Measurements from ENCODE around the gene RRP12. TPM values are rescaled to one million over a fixed set of nuclear protein-coding genes. Genes with fewer than 3 reads are reported as not detected.

RRP12 gene
- total and polyA plus RNA-seq, 7 experiments from 2014 or later: 10.6 to 197 (median 25.1) TPM

DNA sequence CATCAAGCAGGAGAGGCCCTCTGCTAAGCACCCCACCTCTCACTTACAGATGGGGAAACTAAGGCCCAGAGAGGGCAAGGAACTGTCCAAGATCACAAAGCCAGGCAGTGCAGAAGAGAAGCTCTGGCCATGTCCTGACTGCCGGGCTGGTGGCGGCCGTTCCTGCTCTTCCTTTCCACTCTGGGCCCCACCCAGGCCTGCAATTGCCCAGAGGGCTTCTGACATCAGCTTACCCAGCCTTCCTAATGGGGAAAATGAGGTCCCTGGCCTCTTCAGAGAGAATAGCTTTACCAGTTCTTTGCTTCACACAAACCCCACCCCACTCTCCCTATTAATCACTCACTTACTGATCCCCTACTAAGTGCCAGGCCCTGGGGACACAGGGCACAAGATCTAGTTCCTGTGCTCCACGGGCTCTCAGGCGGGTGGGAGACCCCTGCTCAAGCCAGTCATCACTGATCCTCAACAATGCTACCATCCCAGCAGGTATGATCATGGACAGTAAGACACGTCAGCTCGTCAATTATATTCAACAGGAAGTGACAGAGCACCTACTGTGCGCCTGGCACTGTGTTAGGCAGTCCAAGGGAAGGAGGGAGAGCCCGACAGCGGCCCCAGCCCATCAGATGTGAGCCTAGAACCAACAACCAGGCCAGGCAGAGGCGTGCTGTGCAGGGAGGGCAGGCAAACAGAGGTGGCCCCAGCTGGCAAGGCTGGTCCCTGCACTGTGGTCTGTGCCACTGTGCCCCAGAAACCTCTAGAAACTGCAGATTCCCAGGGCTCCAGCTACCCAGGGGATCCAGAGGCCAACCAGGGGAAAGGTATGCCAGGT, 40.2 kb downstream of the RRP12 start:
- peaks cover 0 to 17% (median 12%) of the 10 kb centered on the region in 5 donors for H3K36me3 Mint-ChIP-seq
- no peaks in the 10 kb centered on the region for H3K27me3 Mint-ChIP-seq
- Histone ChIP-seq H3K9me3 (ENCODE audit: control insufficient read depth in 2 of 3, low read length in 3 of 3) (no peaks in the 10 kb centered on the region), H3K4me1 (ENCODE audit: control insufficient read depth in 2 of 2, insufficient read depth in 2 of 2, low read length in 2 of 2) (no peaks in the 10 kb centered on the region), H3K27me3 (ENCODE audit: control insufficient read depth in 2 of 2, insufficient read depth in 2 of 2, low read length in 2 of 2) (no peaks in the 10 kb centered on the region), H3K27ac (ENCODE audit: low read depth, low read length) (no peak overlapping the region), H3K4me3 (ENCODE audit: low read length) (no peak overlapping the region), H3K36me3 (ENCODE audit: control insufficient read depth in 2 of 3, insufficient read depth in 3 of 3, low read length in 3 of 3) (peaks cover 0 to 71% (median 0%) of the 10 kb centered on the region in 3 experiments)
- intact Hi-C loops (cut with micrococcal nuclease): no loop called here
- no peak overlapping the region for H3K27ac Mint-ChIP-seq
- ChIA-PET CTCF (interaction anchor here (0.6 to 1.2 kb wide), 2 partner anchors 79 to 82 kb away, joined by 3 to 6 read pairs; no protein-coding TSS in a partner anchor), POLR2A (no interaction called here)
- ATAC-seq (no peak), DNase-seq (no peak)
- no peak overlapping the region for H3K4me3 Mint-ChIP-seq
- peaks cover 0 to 14% (median 0%) of the 10 kb centered on the region in 7 donors for H3K4me1 Mint-ChIP-seq
- no peaks in the 10 kb centered on the region for H3K9me3 Mint-ChIP-seq

DNA sequence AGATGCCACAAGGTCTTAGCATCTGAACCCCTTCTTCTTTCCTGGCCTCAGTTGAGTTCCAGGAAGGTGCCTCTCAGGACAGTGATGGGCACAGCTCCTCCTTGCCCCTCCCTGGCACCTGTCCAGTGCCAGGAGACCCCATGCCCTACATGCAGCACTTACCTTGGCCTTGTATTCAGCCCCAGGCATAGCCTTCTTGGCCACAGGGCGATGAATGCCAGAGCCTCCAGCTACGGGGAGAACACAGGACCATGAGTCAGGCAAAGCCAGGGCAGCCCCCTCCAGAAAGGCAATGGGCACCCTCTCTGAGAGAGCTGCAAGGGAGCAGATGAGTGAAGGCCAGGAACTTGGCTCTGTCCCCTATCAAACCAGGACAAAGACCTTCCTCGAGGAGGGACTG, 42.4 kb downstream of the RRP12 start:
- DNase-seq: no peak
- ChIA-PET CTCF (interaction anchor here (1.0 to 7.6 kb wide), 3 partner anchors 74 to 84 kb away, joined by 6 to 83 read pairs (median 13); no protein-coding TSS in a partner anchor), POLR2A (interaction anchor here (1.2 kb wide), 1 partner anchor 13 kb away, joined by 3 read pairs; no protein-coding TSS in a partner anchor)
- ATAC-seq: no peak
- H3K27ac Mint-ChIP-seq: peak overlapping the region in 1 of 9 donors; percentile 22
- Histone ChIP-seq H3K9me3 (ENCODE audit: control insufficient read depth in 2 of 3, low read length in 3 of 3) (no peaks in the 10 kb centered on the region), H3K36me3 (ENCODE audit: control insufficient read depth in 2 of 3, insufficient read depth in 3 of 3, low read length in 3 of 3) (peaks cover 0 to 56% (median 0%) of the 10 kb centered on the region in 3 experiments), H3K4me3 (ENCODE audit: low read length) (no peak overlapping the region), H3K27me3 (ENCODE audit: control insufficient read depth in 2 of 2, insufficient read depth in 2 of 2, low read length in 2 of 2) (no peaks in the 10 kb centered on the region), H3K27ac (ENCODE audit: low read depth, low read length) (no peak overlapping the region), H3K4me1 (ENCODE audit: control insufficient read depth in 2 of 2, insufficient read depth in 2 of 2, low read length in 2 of 2) (no peaks in the 10 kb centered on the region)
- peaks cover 0 to 11% (median 0%) of the 10 kb centered on the region in 7 donors for H3K4me1 Mint-ChIP-seq
- H3K9me3 Mint-ChIP-seq: no peaks in the 10 kb centered on the region
- intact Hi-C loops (cut with micrococcal nuclease): no loop called here
- no peaks in the 10 kb centered on the region for H3K27me3 Mint-ChIP-seq
- no peak overlapping the region for H3K4me3 Mint-ChIP-seq
- peaks cover 0 to 14% (median 10%) of the 10 kb centered on the region in 5 donors for H3K36me3 Mint-ChIP-seq

DNA sequence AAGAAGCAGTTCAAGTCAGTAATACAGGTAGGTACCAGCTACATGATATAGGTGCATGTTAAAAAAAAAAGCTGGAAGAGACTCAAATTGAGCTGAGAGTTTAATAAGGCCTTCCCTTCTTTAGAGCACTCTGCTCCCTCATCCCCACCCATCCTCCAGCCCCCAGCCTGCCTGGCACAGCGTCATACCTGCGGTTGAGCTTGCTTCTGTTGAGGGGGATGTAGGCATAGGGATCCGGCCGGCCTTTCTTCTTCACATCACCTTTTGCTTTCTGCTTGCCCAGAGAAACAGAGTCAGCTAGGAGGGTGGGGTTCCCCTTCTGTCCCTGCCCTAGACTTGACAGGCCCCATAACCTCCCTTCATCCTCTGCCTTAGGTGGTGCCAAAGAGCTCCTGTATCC, 42.8 kb downstream of the RRP12 start:
- intact Hi-C loops (cut with micrococcal nuclease): no loop called here
- Mint-ChIP-seq H3K27me3 (no peaks in the 10 kb centered on the region), H3K4me1 (peaks cover 0 to 11% (median 0%) of the 10 kb centered on the region in 7 donors), H3K9me3 (no peaks in the 10 kb centered on the region), H3K4me3 (no peak overlapping the region), H3K27ac (no peak overlapping the region), H3K36me3 (peaks cover 0 to 14% (median 10%) of the 10 kb centered on the region in 5 donors)
- Histone ChIP-seq H3K4me1 (ENCODE audit: control insufficient read depth in 2 of 2, insufficient read depth in 2 of 2, low read length in 2 of 2) (no peaks in the 10 kb centered on the region), H3K4me3 (ENCODE audit: low read length) (no peak overlapping the region), H3K27me3 (ENCODE audit: control insufficient read depth in 2 of 2, insufficient read depth in 2 of 2, low read length in 2 of 2) (no peaks in the 10 kb centered on the region), H3K27ac (ENCODE audit: low read depth, low read length) (no peak overlapping the region), H3K36me3 (ENCODE audit: control insufficient read depth in 2 of 3, insufficient read depth in 3 of 3, low read length in 3 of 3) (peaks cover 0 to 52% (median 0%) of the 10 kb centered on the region in 3 experiments), H3K9me3 (ENCODE audit: control insufficient read depth in 2 of 3, low read length in 3 of 3) (no peaks in the 10 kb centered on the region)
- ATAC-seq (no peak), DNase-seq (no peak)
- CTCF ChIA-PET: interaction anchor here (1.0 to 7.6 kb wide), 3 partner anchors 73 to 84 kb away, joined by 6 to 83 read pairs (median 13); no protein-coding TSS in a partner anchor
- POLR2A ChIA-PET: interaction anchor here (0.5 kb wide), 1 partner anchor 47 kb away, joined by 3 read pairs; no protein-coding TSS in a partner anchor

DNA sequence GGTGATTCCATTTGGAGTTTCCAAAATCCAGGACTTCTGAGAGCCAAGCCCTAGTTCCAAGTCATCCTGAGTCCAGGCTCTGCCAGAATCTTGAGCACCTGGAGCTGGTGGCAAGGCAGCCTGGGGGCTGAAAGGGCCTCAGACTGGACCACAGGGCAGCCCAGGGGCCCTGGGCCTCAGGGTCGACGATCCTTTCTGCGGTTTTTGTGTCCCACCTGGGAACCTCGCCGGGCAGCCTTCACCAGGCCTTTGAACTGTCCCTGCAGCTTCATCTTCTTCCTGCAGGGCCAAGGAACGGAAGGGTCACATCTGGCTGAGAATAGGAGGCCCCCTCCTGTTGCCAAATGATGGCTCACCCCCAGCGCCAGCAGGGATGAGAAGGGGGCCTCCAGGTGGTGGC, 44.2 kb downstream of the RRP12 start:
- Histone ChIP-seq H3K4me3 (ENCODE audit: low read length) (no peak overlapping the region), H3K27ac (ENCODE audit: low read depth, low read length) (no peak overlapping the region), H3K36me3 (ENCODE audit: control insufficient read depth in 2 of 3, insufficient read depth in 3 of 3, low read length in 3 of 3) (peaks cover 0 to 39% (median 0%) of the 10 kb centered on the region in 3 experiments), H3K27me3 (ENCODE audit: control insufficient read depth in 2 of 2, insufficient read depth in 2 of 2, low read length in 2 of 2) (no peaks in the 10 kb centered on the region), H3K9me3 (ENCODE audit: control insufficient read depth in 2 of 3, low read length in 3 of 3) (no peaks in the 10 kb centered on the region), H3K4me1 (ENCODE audit: control insufficient read depth in 2 of 2, insufficient read depth in 2 of 2, low read length in 2 of 2) (no peaks in the 10 kb centered on the region)
- ChIA-PET POLR2A (no interaction called here), CTCF (interaction anchor here (0.9 to 7.6 kb wide), 3 partner anchors 14 to 83 kb away, joined by 3 to 83 read pairs (median 13); no protein-coding TSS in a partner anchor)
- Mint-ChIP-seq H3K27me3 (no peaks in the 10 kb centered on the region), H3K4me1 (peaks cover 0 to 11% (median 0%) of the 10 kb centered on the region in 7 donors), H3K9me3 (no peaks in the 10 kb centered on the region), H3K27ac (no peak overlapping the region), H3K36me3 (peaks cover 0 to 14% (median 10%) of the 10 kb centered on the region in 5 donors), H3K4me3 (no peak overlapping the region)
- intact Hi-C loops (cut with micrococcal nuclease): no loop called here
- ATAC-seq (no peak), DNase-seq (no peak)

DNA sequence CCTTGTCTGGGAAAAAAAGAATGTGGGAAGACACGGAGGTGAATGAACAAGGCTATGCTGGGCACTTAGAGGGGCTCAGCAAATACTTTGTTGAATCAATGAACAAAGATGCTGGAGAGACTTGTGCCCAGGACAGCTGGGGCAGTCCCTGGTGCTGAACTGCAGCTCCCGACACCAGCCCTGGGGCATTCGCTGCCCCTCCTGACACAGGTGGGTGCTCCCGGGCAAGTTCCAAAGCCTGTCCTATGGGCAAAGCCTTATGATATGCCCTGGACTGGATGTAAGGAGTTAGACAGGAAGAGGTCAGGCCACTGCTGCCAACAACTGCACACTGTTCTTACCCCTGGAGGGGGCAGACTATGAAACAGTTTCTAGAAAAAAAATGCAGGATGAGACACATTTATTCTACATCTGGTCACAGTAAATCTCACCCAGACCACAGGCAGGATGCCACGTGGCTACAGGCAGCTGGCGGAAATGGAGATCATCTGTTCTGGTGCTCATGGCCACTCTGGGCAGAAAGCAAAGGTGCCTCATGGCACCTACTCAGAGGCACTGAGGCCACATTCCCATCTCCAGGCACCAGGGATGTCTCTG, 44.7 kb downstream of the RRP12 start:
- intact Hi-C loops (cut with micrococcal nuclease): no loop called here
- H3K27me3 ChIP-seq (ENCODE audit: control insufficient read depth in 2 of 2, insufficient read depth in 2 of 2, low read length in 2 of 2): no peaks in the 10 kb centered on the region
- H3K4me3 ChIP-seq (ENCODE audit: low read length): no peak overlapping the region
- no peaks in the 10 kb centered on the region for H3K27me3 Mint-ChIP-seq
- no peaks in the 10 kb centered on the region for H3K4me1 ChIP-seq (ENCODE audit: control insufficient read depth in 2 of 2, insufficient read depth in 2 of 2, low read length in 2 of 2)
- no peak overlapping the region for H3K4me3 Mint-ChIP-seq
- H3K9me3 Mint-ChIP-seq: no peaks in the 10 kb centered on the region
- H3K27ac ChIP-seq (ENCODE audit: low read depth, low read length): no peak overlapping the region
- POLR2A ChIA-PET: no interaction called here
- DNase-seq (no peak), ATAC-seq (peak; percentile 65)
- no peak overlapping the region for H3K27ac Mint-ChIP-seq
- CTCF ChIA-PET: interaction anchor here (0.9 to 7.6 kb wide), 4 partner anchors 15 to 82 kb away, joined by 3 to 83 read pairs (median 6); no protein-coding TSS in a partner anchor
- H3K4me1 Mint-ChIP-seq: peaks cover 0 to 11% (median 0%) of the 10 kb centered on the region in 7 donors
- peaks cover 0 to 14% (median 10%) of the 10 kb centered on the region in 5 donors for H3K36me3 Mint-ChIP-seq
- H3K36me3 ChIP-seq (ENCODE audit: control insufficient read depth in 2 of 3, insufficient read depth in 3 of 3, low read length in 3 of 3): peaks cover 0 to 39% (median 0%) of the 10 kb centered on the region in 3 experiments
- H3K9me3 ChIP-seq (ENCODE audit: control insufficient read depth in 2 of 3, low read length in 3 of 3): no peaks in the 10 kb centered on the region

DNA sequence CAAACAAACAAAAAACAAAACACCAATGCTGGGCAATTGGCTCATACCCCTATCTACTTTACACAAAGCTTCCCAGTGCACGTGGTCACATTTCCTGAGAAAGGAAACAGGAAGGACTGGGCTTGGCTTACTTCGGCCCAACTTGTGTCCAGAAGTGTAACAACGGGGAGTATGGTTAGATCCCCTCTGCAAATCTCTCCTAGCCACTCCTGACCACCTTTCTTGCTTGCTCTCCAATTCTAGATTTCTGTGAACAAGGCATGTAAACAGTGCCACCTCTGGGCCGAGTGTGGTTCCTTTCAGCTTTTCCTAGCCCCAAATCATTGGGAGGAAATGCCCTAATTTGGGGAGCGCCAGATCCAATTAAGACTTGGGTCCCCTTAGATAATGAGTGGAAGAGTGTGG, 45.6 kb downstream of the RRP12 start:
- Mint-ChIP-seq H3K4me1 (peaks cover 0 to 11% (median 0%) of the 10 kb centered on the region in 7 donors), H3K36me3 (peaks cover 0 to 14% (median 10%) of the 10 kb centered on the region in 5 donors), H3K27ac (peak overlapping the region in 1 of 9 donors; percentile 11), H3K27me3 (no peaks in the 10 kb centered on the region), H3K4me3 (no peak overlapping the region), H3K9me3 (no peaks in the 10 kb centered on the region)
- Histone ChIP-seq H3K27ac (ENCODE audit: low read depth, low read length) (no peak overlapping the region), H3K4me3 (ENCODE audit: low read length) (no peak overlapping the region), H3K27me3 (ENCODE audit: control insufficient read depth in 2 of 2, insufficient read depth in 2 of 2, low read length in 2 of 2) (no peaks in the 10 kb centered on the region), H3K9me3 (ENCODE audit: control insufficient read depth in 2 of 3, low read length in 3 of 3) (no peaks in the 10 kb centered on the region), H3K36me3 (ENCODE audit: control insufficient read depth in 2 of 3, insufficient read depth in 3 of 3, low read length in 3 of 3) (peaks cover 0 to 36% (median 0%) of the 10 kb centered on the region in 3 experiments), H3K4me1 (ENCODE audit: control insufficient read depth in 2 of 2, insufficient read depth in 2 of 2, low read length in 2 of 2) (no peaks in the 10 kb centered on the region)
- intact Hi-C loops (cut with micrococcal nuclease): loop anchor here (2.0 kb wide), 1 partner anchor 77 kb away; no protein-coding TSS in a partner anchor
- ATAC-seq: no peak
- CTCF ChIA-PET: interaction anchor here (1.0 to 7.6 kb wide), 4 partner anchors 24 to 81 kb away, joined by 3 to 83 read pairs (median 6); no protein-coding TSS in a partner anchor
- POLR2A ChIA-PET: no interaction called here
- DNase-seq: peak in 4 of 9 donors; percentile 16 to 25 (median 20)

Data from naive thymus-derived CD4-positive, alpha-beta T cell (primary cell).